ENCODE measurements around the gene SUPT3H. TPM values are rescaled to one million over a fixed set of nuclear protein-coding genes. Genes with fewer than 3 reads are reported as not detected.
A peak's percentile ranks its signal among the peaks of the same experiment; 100 is the strongest.

SUPT3H gene
- total and polyA plus RNA-seq, 2 of the 13 experiments (the other 11 are each of a cell fraction or from before 2014, with no cell fraction given) = 11.9 to 36.1 TPM

GRCh38 chr6:45377554-45378333 lies at the start of gene SUPT3H (continued):
- TF ChIP-seq AHDC1 (CRISPR knock-in tag; IDR thresholded peaks at IDR 0.05; ENCODE audit: borderline replicate concordance) (no peak), KAT2B (IDR thresholded peaks at IDR 0.05; ENCODE audit: borderline replicate concordance, low read depth, low read length) (no peak), AFF4 (CRISPR knock-in tag; IDR thresholded peaks at IDR 0.05) (no peak), MIER3 (CRISPR knock-in tag; IDR thresholded peaks at IDR 0.05; ENCODE audit: borderline replicate concordance) (peak; percentile 66; the same call in 1 of the 2 replicates), ZNF660 (CRISPR knock-in tag; IDR thresholded peaks at IDR 0.05; ENCODE audit: borderline replicate concordance, low read depth) (no peak), ZNF30 (CRISPR knock-in tag; IDR thresholded peaks at IDR 0.05) (0 out of 2 replicates have a peak, but pooled peaks have one; percentile 60), FOXK2 (IDR thresholded peaks at IDR 0.05) (peak; percentile 5; the same call in 1 of the 2 replicates), PREB (CRISPR knock-in tag; IDR thresholded peaks at IDR 0.05) (no peak), KLF16 (CRISPR knock-in tag; IDR thresholded peaks at IDR 0.05) (peak in 1 of 2 experiments; percentile 94; a peak in 2 of 4 replicates), ZNF124 (CRISPR knock-in tag; IDR thresholded peaks at IDR 0.05) (peak; percentile 33; the same call in 1 of the 2 replicates), IRX3 (CRISPR knock-in tag; IDR thresholded peaks at IDR 0.05; ENCODE audit: borderline replicate concordance, low read depth) (peak; percentile 79; the same call in 1 of the 2 replicates), ZBTB39 (CRISPR knock-in tag; IDR thresholded peaks at IDR 0.05) (no peak), ZNF530 (CRISPR knock-in tag; IDR thresholded peaks at IDR 0.05; ENCODE audit: low read depth) (0 out of 2 replicates have a peak, but pooled peaks have one; percentile 52), ZNF562 (CRISPR knock-in tag; IDR thresholded peaks at IDR 0.05; ENCODE audit: borderline replicate concordance) (no peak), NFE2L2 (IDR thresholded peaks at IDR 0.05; ENCODE audit: low read length) (no peak)

Measured in HepG2 (cell line).